ENCODE measurements around the gene ADAMTSL1.

The ADAMTSL1 gene

GRCh38 chr9:18942801-18943200 lies 468.8 kb downstream of the ADAMTSL1 start:
- DNase-seq (ENCODE audit: low read depth) = no peak

DNA sequence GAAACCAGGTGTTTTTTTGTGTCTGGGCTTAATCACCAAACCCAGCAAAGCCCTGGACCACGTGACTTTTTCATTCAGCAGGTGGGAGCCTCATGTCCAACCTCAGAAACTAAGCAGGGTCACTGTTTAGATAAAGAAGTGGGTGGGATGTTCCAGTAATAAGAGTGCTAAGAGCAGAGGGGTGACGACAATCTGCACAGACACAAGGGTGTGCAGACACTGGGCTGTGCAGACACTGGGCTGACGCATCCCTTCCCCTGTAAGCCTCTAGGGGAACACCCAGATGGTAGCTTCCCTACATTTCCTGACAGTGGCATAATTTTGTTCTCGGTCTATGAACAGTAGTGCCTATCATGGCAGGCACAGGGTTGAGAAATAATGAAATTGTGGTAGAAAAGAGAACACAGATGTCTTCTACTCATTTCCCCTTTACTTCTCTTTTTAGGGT lies 474.0 kb downstream of the ADAMTSL1 start:
- DNase-seq (ENCODE audit: low read depth) = no peak

GRCh38 chr9:18951936-18952335 lies 478.0 kb downstream of the ADAMTSL1 start:
- DNase-seq (ENCODE audit: low read depth) = no peak

DNA sequence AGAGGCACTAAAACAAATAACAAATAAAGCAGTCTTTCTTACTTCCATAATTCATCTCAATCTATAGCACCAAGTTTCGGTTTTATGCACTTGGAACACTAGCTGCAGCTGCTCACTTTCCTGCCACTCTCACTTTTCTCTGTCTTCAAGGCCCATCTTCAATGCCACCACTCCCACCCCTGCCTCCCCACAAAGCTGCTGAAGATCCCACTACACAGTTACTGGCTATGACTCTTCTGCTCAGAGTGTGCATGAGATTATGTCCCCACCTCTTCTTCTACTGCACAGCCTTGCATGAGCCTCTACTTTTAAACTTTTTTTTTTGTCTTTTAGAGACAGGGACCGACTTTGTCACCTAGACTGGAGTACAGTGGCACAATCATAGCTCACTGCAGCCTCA lies 481.7 kb downstream of the ADAMTSL1 start:
- no peak for DNase-seq (ENCODE audit: low read depth)
